IMR-90 (cell line): ENCODE results near the gene GRID1. TPM values are rescaled to one million over a fixed set of nuclear protein-coding genes. Genes with fewer than 3 reads are reported as not detected.

Source experiments
- ATAC-seq: fragments of 200-7000 bp; cut with Tn5 transposase; 2 replicates; pipeline ENCODE4 v1.9.1; 2020; ENCODE audit warnings: low read depth, mild to moderate bottlenecking, moderate library complexity
- BruUV-seq: library from RNA; stranded (reverse); fragments of 400-500 nt; replicated peaks from 2 replicates; lab custom pipeline; 2021; lab: Mats Ljungman, UMichigan
- CTCF ChIA-PET: fragments of 300-600 bp; formaldehyde crosslinking; extraction: SDS; loops from one replicate; lab custom pipeline; 2021; ENCODE audit warnings: antibody characterized with exemption; lab: Yijun Ruan, JAX
- POLR2A ChIA-PET: fragments of 300-600 bp; sonication (Branson Sonifier 250); formaldehyde crosslinking; loops from one replicate; lab custom pipeline; 2022; ENCODE audit warnings: antibody characterized with exemption; ENCODE audit not compliant: unreplicated experiment; lab: Charles Lee
- DNase-seq: peaks from one replicate; pipeline ENCODE4 v3.0.0; 2013
- H2AFZ ChIP-seq: replicated peaks from 2 replicates; pipeline ENCODE3; 2013; ENCODE audit warnings: low read length, mild to moderate bottlenecking; ENCODE audit not compliant: poor library complexity
- H2AK5ac ChIP-seq: 2 replicates; pipeline ENCODE4 v1.6.1; 2013; ENCODE audit warnings: low read depth, low read length, inconsistent platforms
- H2AK9ac ChIP-seq: replicated peaks from 2 replicates; pipeline ENCODE3; 2013; ENCODE audit warnings: mild to moderate bottlenecking, low read depth, low read length, moderate library complexity; ENCODE audit not compliant: poor library complexity
- H2BK120ac ChIP-seq: 2 replicates; pipeline ENCODE4 v1.6.1; 2013; ENCODE audit warnings: low read depth, low read length, inconsistent platforms
- H2BK15ac ChIP-seq: 3 replicates; pipeline ENCODE4 v1.6.1; 2013; ENCODE audit warnings: low read depth, low read length, inconsistent platforms
- H2BK20ac ChIP-seq: 2 replicates; pipeline ENCODE4 v1.6.1; 2013; ENCODE audit warnings: low read depth, mild to moderate bottlenecking, inconsistent platforms, low read length, moderate library complexity
- H2BK5ac ChIP-seq: 2 replicates; pipeline ENCODE4 v1.6.1; 2013; ENCODE audit warnings: mild to moderate bottlenecking, low read depth, low read length, inconsistent platforms; ENCODE audit not compliant: poor library complexity, severe bottlenecking
- H3K14ac ChIP-seq: replicated peaks from 2 replicates; pipeline ENCODE4 v1.6.1; 2013; ENCODE audit warnings: low read depth, low read length, inconsistent platforms
- H3K18ac ChIP-seq: 2 replicates; pipeline ENCODE4 v1.6.1; 2013; ENCODE audit warnings: low read depth, low read length, control low read depth
- H3K23ac ChIP-seq: 2 replicates; pipeline ENCODE4 v1.6.1; 2013; ENCODE audit warnings: low read depth, low read length, inconsistent platforms
- H3K27ac ChIP-seq: 2 replicates; pipeline ENCODE4 v1.5.1; 2013; ENCODE audit warnings: mild to moderate bottlenecking, control low read depth, low read length; ENCODE audit not compliant: insufficient read depth
- H3K27me3 ChIP-seq: 2 replicates; pipeline ENCODE4 v1.6.1; 2013; ENCODE audit warnings: low read length; ENCODE audit not compliant: control insufficient read depth, insufficient read depth
- H3K36me3 ChIP-seq: 2 replicates; pipeline ENCODE4 v1.6.1; 2013; ENCODE audit warnings: low read length, mixed read lengths; ENCODE audit not compliant: control insufficient read depth, insufficient read depth
- H3K4ac ChIP-seq: 2 replicates; pipeline ENCODE4 v1.6.1; 2013; ENCODE audit warnings: low read depth, low read length, inconsistent platforms
- H3K4me1 ChIP-seq: 2 replicates; pipeline ENCODE4 v1.6.1; 2013; ENCODE audit warnings: low read length, mixed read lengths; ENCODE audit not compliant: control insufficient read depth, insufficient read depth
- H3K4me2 ChIP-seq: 2 replicates; pipeline ENCODE4 v1.6.1; 2013; ENCODE audit warnings: low read depth, mild to moderate bottlenecking, control low read depth, low read length, moderate library complexity
- H3K4me3 ChIP-seq: 2 replicates; pipeline ENCODE4 v1.5.1; 2013; ENCODE audit warnings: low read depth, mild to moderate bottlenecking, control low read depth, low read length, moderate library complexity; ENCODE audit not compliant: insufficient read depth
- H3K56ac ChIP-seq: 2 replicates; pipeline ENCODE4 v1.6.1; 2013; ENCODE audit warnings: low read length, inconsistent platforms; ENCODE audit not compliant: insufficient read depth; ENCODE audit errors: extremely low read depth
- H3K79me1 ChIP-seq, 2 experiments: 2 replicates each; pipeline ENCODE4 v1.6.1; 2013; ENCODE audit warnings: low read length in 2 of 2, inconsistent platforms in 1 of 2, low read depth in 1 of 2
- H3K9ac ChIP-seq: 2 replicates; pipeline ENCODE4 v1.6.1; 2013; ENCODE audit warnings: low read depth, low read length, control low read depth
- H3K9me1 ChIP-seq: 2 replicates; pipeline ENCODE4 v1.6.1; 2013; ENCODE audit warnings: low read length, inconsistent platforms; ENCODE audit not compliant: insufficient read depth
- H3K9me3 ChIP-seq: 2 replicates; pipeline ENCODE4 v1.6.1; 2013; ENCODE audit warnings: low read length; ENCODE audit not compliant: control insufficient read depth, insufficient read depth
- H4K20me1 ChIP-seq: 2 replicates; pipeline ENCODE4 v1.6.1; 2013; ENCODE audit warnings: low read length, inconsistent platforms; ENCODE audit not compliant: insufficient read depth
- H4K5ac ChIP-seq: 2 replicates; pipeline ENCODE4 v1.6.1; 2013; ENCODE audit warnings: mild to moderate bottlenecking, low read depth, low read length, control low read depth
- H4K8ac ChIP-seq, 2 experiments: 2 replicates each; pipeline ENCODE4 v1.6.1; 2013; ENCODE audit warnings: low read depth in 2 of 2, low read length in 2 of 2, control low read depth in 1 of 2, inconsistent platforms in 1 of 2
- H4K91ac ChIP-seq: 2 replicates; pipeline ENCODE4 v1.6.1; 2013; ENCODE audit warnings: low read depth, low read length, inconsistent platforms; ENCODE audit not compliant: insufficient read depth
- CEBPB ChIP-seq: IDR thresholded peaks from 2 replicates; pipeline ENCODE4 v1.6.1; 2012; ENCODE audit warnings: low read depth, low read length, improper control_type of control experiment
- CHD1 ChIP-seq: IDR thresholded peaks from 2 replicates; pipeline ENCODE4 v1.6.1; 2012; ENCODE audit warnings: low read depth, low read length, improper control_type of control experiment
- FOS ChIP-seq: fragments of 150-350 bp; IDR thresholded peaks from 2 replicates; pipeline ENCODE4 v1.6.1; 2016; ENCODE audit warnings: low read depth, low read length
- MAFK ChIP-seq: IDR thresholded peaks from 2 replicates; pipeline ENCODE4 v1.6.1; 2012; ENCODE audit warnings: low read depth, low read length, improper control_type of control experiment
- MAZ ChIP-seq: IDR thresholded peaks from 2 replicates; pipeline ENCODE4 v1.6.1; 2012; ENCODE audit warnings: low read depth, mild to moderate bottlenecking, low read length, improper control_type of control experiment, moderate library complexity, borderline replicate concordance
- NFE2L2 ChIP-seq: fragments of 150-350 bp; IDR thresholded peaks from 2 replicates; pipeline ENCODE4 v1.6.1; 2016; ENCODE audit warnings: low read depth, mild to moderate bottlenecking, low read length
- RFX5 ChIP-seq: IDR thresholded peaks from 2 replicates; pipeline ENCODE4 v1.8.0; 2012; ENCODE audit warnings: low read depth, mild to moderate bottlenecking, low read length, moderate library complexity
- SMC3 ChIP-seq: fragments of 150-350 bp; IDR thresholded peaks from 2 replicates; pipeline ENCODE4 v1.6.1; 2016; ENCODE audit warnings: low read depth, mild to moderate bottlenecking, antibody characterized with exemption, low read length, moderate library complexity
- WGBS, 2 experiments: methylation state at CpG; one replicate each; pipeline versions ENCODE4 v1.1.5 to v1.1.7; 2013; ENCODE audit warnings: missing lambda C conversion rate in 2 of 2; ENCODE audit not compliant: insufficient read length in 1 of 2; ENCODE audit errors: extremely low coverage in 2 of 2; 5-methylcytosine and 5-hydroxymethylcytosine counted together
- dilution Hi-C: fragments of 300-500 bp; cut with HindIII; formaldehyde crosslinking; loops from one replicate; pipeline ENCODE4 v1.14.3; 2018; ENCODE audit warnings: low sequenced_read_pairs; ENCODE audit not compliant: unreplicated experiment
- in situ Hi-C: fragments of 300-500 bp; cut with MboI; formaldehyde crosslinking; loops from 3 replicates; pipeline ENCODE4 v1.14.3; 2019; ENCODE audit warnings: low sequenced_read_pairs, inconsistent platforms, mixed read lengths
- intact Hi-C: fragments of 100-400 bp; cut with micrococcal nuclease; formaldehyde crosslinking; loops from 2 replicates; pipeline ENCODE4 v1.10.0; 2022
- polyA plus RNA-seq, 3 experiments: library from polyadenylated mRNA; depleted of rRNA; stranded (reverse); fragments of >200 nt; gene quantifications; 2 replicates each; pipeline ENCODE4 v1.2.3, GENCODE V29; 2012; ENCODE audit warnings: low replicate concordance in 1 of 3
- total RNA-seq: library from RNA; depleted of rRNA; stranded (reverse); fragments of >200 nt; gene quantifications from 2 replicates; pipeline ENCODE4 v1.2.3, GENCODE V29; 2012

Gene GRID1
- total and polyA plus RNA-seq, 2 of the 4 experiments (the other 2 are of a cell fraction): not detected

DNA sequence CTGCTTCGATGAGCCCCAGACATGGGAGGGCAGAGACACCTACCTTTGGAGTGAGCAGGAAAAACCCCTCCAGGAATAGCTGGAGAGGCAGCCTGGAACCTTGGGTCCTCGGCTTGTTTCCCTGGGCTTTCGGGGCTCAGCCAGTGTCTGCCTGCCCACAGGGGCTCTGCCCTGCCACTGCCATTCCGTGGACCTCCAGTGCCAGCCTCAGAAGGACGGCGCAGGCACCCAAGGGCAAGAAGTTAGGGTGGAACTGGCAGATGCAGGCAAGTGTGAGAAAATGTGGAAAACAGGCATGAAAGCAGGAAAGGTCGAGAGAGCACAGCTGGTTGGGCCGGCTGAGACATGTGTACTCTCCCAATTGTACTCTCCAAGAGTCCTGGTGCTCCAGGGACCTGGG, 281.5 kb downstream of the GRID1 start:
- H3K14ac ChIP-seq: no peak overlapping the region
- H4K8ac ChIP-seq: no peak overlapping the region
- H3K4me2 ChIP-seq: no peak overlapping the region
- H3K9me3 ChIP-seq: no peaks in the 10 kb centered on the region; the same call in 1 of the 2 replicates
- no peak overlapping the region for H2BK20ac ChIP-seq
- H3K18ac ChIP-seq: no peak overlapping the region
- DNase-seq: no peak
- in situ Hi-C loops (no loop called here), dilution Hi-C loops (no loop called here), intact Hi-C loops (no loop called here)
- no peak overlapping the region for H4K5ac ChIP-seq
- no peak overlapping the region for H4K91ac ChIP-seq
- H2BK120ac ChIP-seq: no peak overlapping the region
- H3K4ac ChIP-seq: no peak overlapping the region
- H3K4me1 ChIP-seq: no peaks in the 10 kb centered on the region
- no peak overlapping the region for H3K23ac ChIP-seq
- no peaks in the 10 kb centered on the region for H3K79me1 ChIP-seq
- H3K36me3 ChIP-seq: no peaks in the 10 kb centered on the region
- ATAC-seq: no peak
- no peaks in the 10 kb centered on the region for H3K27me3 ChIP-seq
- no peak overlapping the region for H2AK9ac ChIP-seq
- no peaks in the 10 kb centered on the region for H4K20me1 ChIP-seq
- H2BK15ac ChIP-seq: no peak overlapping the region
- H3K27ac ChIP-seq: no peak overlapping the region
- CTCF ChIA-PET: no interaction called here
- H2BK5ac ChIP-seq: no peak overlapping the region
- no peak overlapping the region for H3K4me3 ChIP-seq
- no TSS peak for BruUV-seq
- no peak overlapping the region for H3K56ac ChIP-seq
- 42% methylated on average over 4 of the region's 8 CpGs; no CpG with 5 or more reads in 1 of the 2 experiments for WGBS, 2 experiments
- H2AFZ ChIP-seq: no peak overlapping the region
- POLR2A ChIA-PET: no interaction called here
- no peak overlapping the region for H2AK5ac ChIP-seq
- no peaks in the 10 kb centered on the region for H3K9me1 ChIP-seq
- no peak for TF ChIP-seq RFX5
- TF ChIP-seq CEBPB: no peak
- no peak for TF ChIP-seq FOS
- no peak for TF ChIP-seq MAFK
- no peak for TF ChIP-seq SMC3
- no peak for TF ChIP-seq NFE2L2
- no peak for TF ChIP-seq MAZ
- TF ChIP-seq CHD1: no peak
- no peak overlapping the region for H3K9ac ChIP-seq
